Gastroesophageal sphincter (tissue), 4 donors: ENCODE results near the gene ZNF337. TPM values are rescaled to one million over a fixed set of nuclear protein-coding genes. Genes with fewer than 3 reads are reported as not detected.

Experiments used
- ATAC-seq: fragments of 150-250 bp; one replicate; pipeline ENCODE4 v1.9.1; 2016; ENCODE audit warnings: mild to moderate bottlenecking, moderate library complexity
- H3K27ac ChIP-seq, 4 donors: fragments of 200-600 bp; sonication (generic) in 3 of 4; 1 replicate in 3 of 4; 2 replicates in 1 of 4; pipeline ENCODE4 v1.5.1; 2016 to 2019
- H3K27me3 ChIP-seq: fragments of 200-600 bp; sonication (generic); one replicate; pipeline ENCODE4 v1.5.1; 2019
- H3K36me3 ChIP-seq, 2 donors: fragments of 200-600 bp; sonication (generic); one replicate each; pipeline ENCODE4 v1.5.1; 2019; ENCODE audit warnings: control low read depth in 1 of 2
- H3K4me1 ChIP-seq, 3 donors: fragments of 200-600 bp; sonication (generic); 1 replicate in 2 of 3; 2 replicates in 1 of 3; pipeline ENCODE4 v1.5.1; 2016 to 2019; ENCODE audit warnings: control low read depth in 2 of 3
- H3K4me3 ChIP-seq, 2 donors: fragments of 200-600 bp; sonication (generic); one replicate each; pipeline ENCODE4 v1.5.1; 2019; ENCODE audit warnings: mild to moderate bottlenecking in 1 of 2, moderate library complexity in 1 of 2
- H3K9me3 ChIP-seq, 3 donors: fragments of 200-600 bp; sonication (generic); one replicate each; pipeline ENCODE4 v1.5.1; 2017 to 2019; ENCODE audit warnings: control low read depth in 2 of 3
- CTCF ChIP-seq, 4 experiments: fragments of 200-600 bp in 2 of 4; fragments of 450-650 bp in 2 of 4; sonication (generic) in 1 of 4; IDR thresholded peaks; one replicate each; pipeline ENCODE4 v1.5.1; 2017 to 2019; ENCODE audit warnings: antibody characterized with exemption in 4 of 4, mild to moderate bottlenecking in 2 of 4, moderate library complexity in 2 of 4
- EP300 ChIP-seq: sonication (generic); formaldehyde crosslinking; IDR thresholded peaks from one replicate; pipeline ENCODE4 v1.6.1; 2017; ENCODE audit warnings: antibody characterized with exemption, mild to moderate bottlenecking
- POLR2A ChIP-seq, 2 donors: fragments of 450-650 bp; IDR thresholded peaks; one replicate each; pipeline ENCODE4 v1.6.1; 2017; ENCODE audit warnings: antibody characterized with exemption in 2 of 2, mild to moderate bottlenecking in 2 of 2, moderate library complexity in 1 of 2
- POLR2AphosphoS5 ChIP-seq: sonication (generic); formaldehyde crosslinking; IDR thresholded peaks from one replicate; pipeline ENCODE4 v1.6.1; 2017; ENCODE audit warnings: antibody characterized with exemption
- WGBS, 2 donors: methylation state at CpG; one replicate each; pipeline ENCODE4 v1.1.5; 2018; ENCODE audit warnings: low coverage in 1 of 2; 5-methylcytosine and 5-hydroxymethylcytosine counted together
- total RNA-seq, 4 donors: library from RNA; depleted of rRNA; stranded (reverse); fragments of >200 nt; gene quantifications; one replicate each; pipeline ENCODE4 v1.1.0, GENCODE V29; 2016

Gene ZNF337
- total RNA-seq, 4 donors from 2014 or later = 14.9 to 23.3 (median 18.7) TPM

- Histone ChIP-seq H3K27ac (no peak overlapping the region), H3K27me3 (no peaks in the 10 kb centered on the region), H3K9me3 (no peaks in the 10 kb centered on the region), H3K36me3 (no peaks in the 10 kb centered on the region), H3K4me3 (no peak overlapping the region), H3K4me1 (no peaks in the 10 kb centered on the region)
- no peak for ATAC-seq
- no peak for TF ChIP-seq EP300
- TF ChIP-seq CTCF (IDR thresholded peaks at IDR 0.05) = no peak
- no peak for TF ChIP-seq POLR2A (IDR thresholded peaks at IDR 0.05)
- TF ChIP-seq POLR2AphosphoS5 = no peak
- 88 to 93% methylated on average over 3 of the region's 3 CpGs for WGBS, 2 donors
Observed at GRCh38 chr20:25739615-25740320, 43.1 kb upstream of the ZNF337 start.

- no peaks in the 10 kb centered on the region for H3K9me3 ChIP-seq
- no peaks in the 10 kb centered on the region for H3K36me3 ChIP-seq
- TF ChIP-seq EP300 (no peak), POLR2AphosphoS5 (no peak), CTCF (IDR thresholded peaks at IDR 0.05) (no peak), POLR2A (IDR thresholded peaks at IDR 0.05) (no peak)
- H3K4me3 ChIP-seq = no peak overlapping the region
- 95 to 100% methylated on average over 2 of the region's 2 CpGs for WGBS, 2 donors
- no peaks in the 10 kb centered on the region for H3K4me1 ChIP-seq
- no peaks in the 10 kb centered on the region for H3K27me3 ChIP-seq
- H3K27ac ChIP-seq = no peak overlapping the region
- ATAC-seq = no peak
Observed at GRCh38 chr20:25738198-25738597, 41.5 kb upstream of the ZNF337 start.

- Histone ChIP-seq H3K9me3 (no peaks in the 10 kb centered on the region), H3K27ac (no peak overlapping the region)
Observed at GRCh38 chr20:25733903-25734302, 37.2 kb upstream of the ZNF337 start.

GRCh38 chr20:25730862-25731261 lies 34.2 kb upstream of the ZNF337 start:
- no peaks in the 10 kb centered on the region for H3K36me3 ChIP-seq
- H3K27ac ChIP-seq = no peak overlapping the region
- ATAC-seq = no peak
- H3K27me3 ChIP-seq = no peaks in the 10 kb centered on the region
- H3K9me3 ChIP-seq = peaks cover 0 to 12% (median 3%) of the 10 kb centered on the region in 3 donors
- TF ChIP-seq EP300 = no peak
- TF ChIP-seq CTCF (IDR thresholded peaks at IDR 0.05) = no peak
- no peak for TF ChIP-seq POLR2AphosphoS5
- TF ChIP-seq POLR2A (IDR thresholded peaks at IDR 0.05) = no peak
- no peaks in the 10 kb centered on the region for H3K4me1 ChIP-seq
- 73 to 83% methylated on average over 1 of the region's 1 CpG for WGBS, 2 donors
- no peak overlapping the region for H3K4me3 ChIP-seq

More at GRCh38 chr20:25733903-25734302, 37.2 kb upstream of the ZNF337 start:
- TF ChIP-seq EP300 (no peak), CTCF (IDR thresholded peaks at IDR 0.05) (no peak), POLR2AphosphoS5 (no peak), POLR2A (IDR thresholded peaks at IDR 0.05) (no peak)
- Histone ChIP-seq H3K4me3 (no peak overlapping the region), H3K4me1 (no peaks in the 10 kb centered on the region), H3K36me3 (no peaks in the 10 kb centered on the region), H3K27me3 (no peaks in the 10 kb centered on the region)
- no peak for ATAC-seq

GRCh38 chr20:25726357-25726756 lies 29.7 kb upstream of the ZNF337 start:
- no peak for TF ChIP-seq POLR2A (IDR thresholded peaks at IDR 0.05)
- no peak for TF ChIP-seq EP300
- TF ChIP-seq POLR2AphosphoS5 = no peak
- no peak for TF ChIP-seq CTCF (IDR thresholded peaks at IDR 0.05)
- no peak overlapping the region for H3K4me3 ChIP-seq
- no peak for ATAC-seq
- no peaks in the 10 kb centered on the region for H3K4me1 ChIP-seq
- H3K27me3 ChIP-seq = no peaks in the 10 kb centered on the region
- H3K27ac ChIP-seq = no peak overlapping the region
- WGBS, 2 donors = 100% methylated on average over 1 of the region's 1 CpG; no CpG with 5 or more reads in 1 of the 2 donors
- no peaks in the 10 kb centered on the region for H3K36me3 ChIP-seq
- H3K9me3 ChIP-seq = peaks cover 0 to 31% (median 4%) of the 10 kb centered on the region in 3 donors
